Glomerular endothelial cell (primary cell): ENCODE results near the gene PGM5. TPM values are rescaled to one million over a fixed set of nuclear protein-coding genes. Genes with fewer than 3 reads are reported as not detected.
"Not testable (repeated sequence)": the region's sequence is repeated elsewhere in the genome, so short reads cannot be mapped to it uniquely, and the experiment has no call there.

ENCODE experiments used
- DNase-seq: peaks from one replicate; pipeline ENCODE4 v3.0.0-alpha.2; 2011; ENCODE audit warnings: low read depth, low spot score; ENCODE audit errors: extremely low read depth
- total RNA-seq: library from RNA; depleted of rRNA; stranded (reverse); fragments of >200 nt; gene quantifications from 2 replicates; pipeline ENCODE4 v1.2.3, GENCODE V29; 2015

PGM5 gene
- total RNA-seq, result 1.4 and 3.3 TPM in 2 replicates

DNA sequence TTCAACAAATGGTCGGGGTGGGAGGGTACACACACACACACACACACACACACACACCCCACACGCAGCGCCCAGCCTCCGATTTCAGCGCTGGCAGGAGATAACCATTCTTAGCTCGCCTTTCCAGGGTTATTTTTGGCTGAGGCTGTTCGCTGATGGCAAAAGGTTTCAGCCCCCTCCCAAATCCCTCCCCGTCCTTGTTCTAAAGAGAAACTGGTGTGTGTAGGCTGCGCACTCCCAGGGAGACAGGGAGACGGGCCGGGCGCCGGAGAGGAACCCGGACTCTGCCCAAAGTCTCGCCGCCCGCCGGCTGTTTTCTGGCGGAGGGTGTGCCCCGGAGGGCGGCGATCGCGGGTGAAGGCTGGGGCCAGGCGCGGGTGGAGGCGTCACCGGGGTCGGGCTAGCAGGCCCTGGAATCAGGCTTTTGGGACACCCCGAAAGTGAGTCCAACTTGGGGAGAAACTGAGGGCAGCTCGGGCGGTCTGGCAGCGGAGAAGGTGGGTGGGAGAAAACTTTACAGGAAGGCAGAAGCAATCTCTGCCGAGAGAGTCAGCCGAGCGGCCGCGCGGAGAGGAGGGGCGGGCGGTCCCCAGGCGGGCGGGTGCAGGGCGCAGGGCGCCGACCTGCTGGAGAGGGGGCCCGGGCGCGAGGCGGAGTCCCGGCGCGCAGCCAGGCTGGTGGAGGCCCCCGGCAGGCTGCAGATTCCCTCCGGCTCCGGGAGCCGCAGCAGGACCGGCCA, at the start of gene PGM5:
Gene PGM5 (plus strand): TSS at position 232 of the 739 bp plus-strand sequence. CDS start 517 bp downstream, outside the sequence.
- not testable (repeated sequence) for DNase-seq

DNA sequence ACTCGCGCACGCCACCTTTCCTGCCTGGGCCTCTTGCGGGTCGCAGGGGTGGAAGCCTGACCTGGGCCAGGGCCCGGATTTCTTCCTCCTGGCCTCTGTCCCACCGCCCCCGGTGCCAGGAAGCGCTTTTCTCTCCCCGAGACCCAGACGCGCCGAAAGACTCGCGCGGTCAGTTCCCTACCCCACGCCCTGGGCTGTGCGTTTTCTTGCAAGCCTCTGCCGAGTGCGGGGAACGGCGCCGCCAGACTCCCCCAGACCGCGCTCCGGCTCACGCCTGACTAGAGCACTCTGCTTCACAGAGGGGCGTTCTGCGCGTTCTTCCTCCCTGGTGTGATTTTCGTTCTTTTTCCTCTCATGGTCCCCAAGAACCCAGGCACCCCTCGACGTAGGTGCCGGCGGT, 49.3 kb upstream of the PGM5 start:
- DNase-seq, result not testable (repeated sequence)

DNA sequence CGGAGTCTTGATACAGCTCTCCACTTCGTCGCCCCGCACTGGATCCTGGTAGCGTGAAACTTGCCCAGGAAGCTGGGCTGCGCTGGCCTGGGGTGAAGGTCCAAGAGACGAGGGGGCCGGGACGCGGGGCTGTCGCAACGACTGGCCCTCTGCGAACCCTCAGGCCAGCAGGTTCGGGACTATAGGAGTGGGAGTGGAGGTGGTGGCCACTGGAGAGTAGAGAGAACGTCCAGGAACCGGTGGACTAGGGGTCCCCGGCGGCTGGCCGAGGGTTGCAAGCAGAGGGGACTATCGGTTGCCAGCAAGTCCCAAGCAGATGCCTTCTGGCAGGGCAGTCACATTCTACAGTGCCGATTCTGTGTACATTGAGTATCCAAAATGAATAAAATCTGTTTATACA, 48.8 kb upstream of the PGM5 start:
- DNase-seq, result not testable (repeated sequence)

DNA sequence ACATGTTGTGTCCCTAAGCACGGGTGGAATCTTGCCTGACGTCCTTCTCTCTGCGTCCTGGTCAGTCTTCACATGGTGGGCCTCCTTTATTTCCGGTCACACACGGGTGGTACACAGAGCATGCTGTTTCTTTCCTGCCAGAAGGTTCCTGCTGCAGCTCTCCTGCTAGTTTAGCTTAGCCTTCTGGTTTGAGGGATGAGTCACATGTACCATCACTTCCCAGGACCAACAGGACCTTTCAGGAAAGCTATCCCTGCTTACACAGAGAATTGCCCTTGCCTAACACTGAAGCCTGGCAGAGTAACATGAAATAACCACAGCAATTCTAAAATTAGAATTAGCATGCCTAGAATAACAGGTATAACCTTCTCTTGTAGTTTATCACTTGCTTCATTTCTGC, 45.2 kb upstream of the PGM5 start:
- not testable (repeated sequence) for DNase-seq

DNA sequence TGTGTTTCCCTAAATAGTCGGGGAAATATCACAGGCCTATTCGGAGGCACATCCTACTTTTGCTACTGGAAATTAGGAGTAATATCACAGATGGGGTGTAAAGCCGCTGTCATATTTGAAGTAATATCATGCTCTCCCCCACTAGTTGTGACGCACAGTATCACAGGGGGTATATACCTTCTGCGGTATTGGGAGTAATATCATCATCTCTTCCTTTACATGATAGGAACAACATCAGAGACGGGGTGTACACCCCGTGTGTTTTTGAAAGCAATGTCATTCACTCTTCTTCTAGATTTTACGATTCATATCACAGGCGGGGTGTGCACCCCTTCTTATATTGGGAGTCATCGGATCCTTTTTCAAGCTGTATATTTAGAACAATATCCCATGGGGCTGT, 38.2 kb upstream of the PGM5 start:
- not testable (repeated sequence) for DNase-seq

DNA sequence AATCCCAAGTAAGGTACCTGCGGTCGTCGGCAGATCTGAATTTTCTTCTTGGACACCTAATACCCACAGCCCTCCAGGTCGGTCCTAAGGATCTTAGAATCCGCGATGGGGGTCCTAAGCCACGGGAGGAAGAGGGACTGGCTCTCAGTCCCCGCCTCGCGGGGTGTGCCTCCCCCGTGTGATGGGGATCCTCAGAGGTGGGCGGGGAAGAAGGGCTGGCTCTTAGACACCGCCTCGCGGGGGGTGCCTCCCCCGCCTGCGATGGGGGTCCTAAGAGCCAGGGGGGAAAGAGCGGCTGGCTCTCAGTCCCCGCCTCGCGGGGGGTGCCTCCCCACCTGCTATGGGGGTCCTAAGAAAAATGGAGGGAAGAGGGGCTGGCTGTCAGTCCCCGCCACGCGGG, 32.7 kb upstream of the PGM5 start:
- not testable (repeated sequence) for DNase-seq

DNA sequence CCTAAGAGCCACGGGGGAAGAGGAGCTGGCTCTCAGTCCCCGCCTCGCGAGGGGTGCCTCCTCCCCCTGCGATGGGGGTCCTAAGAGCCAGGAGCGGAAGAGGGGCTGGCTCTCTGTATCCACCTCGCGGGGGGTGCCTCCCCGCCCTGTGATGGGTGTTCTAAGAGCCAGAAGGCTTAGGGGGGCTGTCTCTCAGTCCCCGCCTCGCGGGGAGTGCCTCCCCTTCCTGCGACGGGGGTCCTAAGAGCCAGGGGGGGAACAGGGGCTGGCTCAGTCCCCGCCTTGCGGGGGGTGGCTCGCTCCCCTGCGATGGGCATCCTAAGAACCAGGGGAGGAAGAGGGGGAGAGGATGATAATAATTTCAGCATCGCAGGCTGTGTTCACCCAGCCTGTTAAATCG, 31.9 kb upstream of the PGM5 start:
- DNase-seq, result not testable (repeated sequence)

DNA sequence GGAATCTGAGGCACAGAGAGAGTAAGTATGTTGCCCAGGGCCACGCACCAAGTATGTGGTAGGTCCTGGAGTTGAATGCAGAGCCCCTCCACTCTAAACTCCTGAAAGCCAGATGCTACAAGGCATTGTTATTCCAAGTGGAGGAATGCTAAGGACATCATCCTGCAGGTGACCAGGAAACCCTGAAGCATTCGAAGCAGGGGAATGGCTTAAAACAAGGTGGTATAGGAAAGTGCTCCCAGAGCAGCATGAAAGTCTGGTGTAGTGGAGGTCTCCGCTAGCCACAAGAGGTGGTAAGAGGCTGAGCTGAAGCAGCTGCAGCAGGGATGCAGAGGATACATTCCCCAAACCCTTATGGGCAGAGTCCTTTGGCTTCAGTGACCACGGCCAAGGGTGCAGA, 27.3 kb upstream of the PGM5 start:
- not testable (repeated sequence) for DNase-seq

DNA sequence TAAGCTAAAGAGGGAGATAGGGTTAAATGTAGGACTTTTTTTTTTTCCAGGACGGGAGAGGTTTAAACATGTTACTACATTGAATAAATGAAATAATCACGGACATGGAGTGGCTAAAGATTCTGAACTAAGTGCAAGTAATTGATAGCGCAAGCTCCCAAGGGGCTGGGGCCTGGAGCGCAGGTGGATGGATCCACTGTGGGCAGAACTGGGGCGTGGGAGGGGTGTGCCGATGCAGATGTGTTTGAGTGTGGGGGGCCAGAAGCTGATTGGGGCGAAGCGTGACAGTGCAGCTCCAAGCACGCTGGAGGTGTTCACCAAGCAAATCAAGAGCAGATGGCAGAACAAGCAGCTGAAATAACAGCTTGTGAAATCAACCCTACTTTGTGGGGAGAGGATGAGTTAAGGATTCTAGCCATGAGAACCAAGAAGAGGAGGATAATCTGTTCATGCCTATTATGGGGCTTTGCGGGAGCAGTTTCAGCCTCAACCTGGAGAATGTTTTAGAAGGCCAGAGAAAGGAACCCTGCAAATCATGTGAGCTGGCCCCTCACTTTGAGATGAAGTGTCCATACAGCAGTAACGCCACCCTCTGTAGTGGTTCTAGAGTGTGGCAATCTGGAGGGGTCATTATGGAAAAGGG, 25.8 kb upstream of the PGM5 start:
- not testable (repeated sequence) for DNase-seq

DNA sequence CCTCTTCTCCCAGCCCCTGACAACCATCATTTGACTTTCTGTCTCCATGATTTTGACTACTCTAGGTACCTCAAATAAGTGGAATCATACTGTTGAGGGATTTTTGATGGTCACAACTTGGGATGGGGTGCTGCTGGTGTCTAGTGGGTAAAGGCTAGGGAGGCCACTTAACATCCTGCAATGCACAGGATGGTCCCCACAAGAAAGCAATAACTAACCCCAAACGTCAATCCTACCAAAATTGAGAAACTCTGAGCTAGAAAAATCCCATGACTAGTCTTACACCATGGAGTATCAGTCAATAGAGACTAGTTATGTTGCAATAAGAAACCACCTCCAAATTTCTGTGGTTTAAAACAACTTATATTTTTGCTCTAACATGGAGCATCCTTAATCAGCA, 24.3 kb upstream of the PGM5 start:
- not testable (repeated sequence) for DNase-seq

DNA sequence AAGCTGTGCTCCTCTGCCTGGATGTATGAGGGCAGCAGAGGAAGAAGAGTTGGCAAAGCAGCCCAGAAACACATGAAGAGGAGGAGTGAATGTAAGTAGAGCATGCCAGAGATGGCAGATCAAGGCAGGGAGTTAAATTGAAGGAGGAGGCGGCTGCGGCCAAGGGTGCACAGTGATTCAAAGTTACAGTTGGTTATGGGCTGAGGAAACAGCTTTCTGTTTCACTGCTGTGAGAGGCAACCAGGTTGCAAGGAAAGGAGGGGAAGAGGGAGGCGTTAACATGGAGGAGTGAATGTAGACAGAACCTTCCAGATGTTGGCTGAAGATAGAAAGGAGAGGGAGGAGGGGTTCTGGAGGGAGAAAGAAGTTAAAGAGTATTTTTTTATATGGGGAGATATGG, 20.5 kb upstream of the PGM5 start:
- DNase-seq, result not testable (repeated sequence)

DNA sequence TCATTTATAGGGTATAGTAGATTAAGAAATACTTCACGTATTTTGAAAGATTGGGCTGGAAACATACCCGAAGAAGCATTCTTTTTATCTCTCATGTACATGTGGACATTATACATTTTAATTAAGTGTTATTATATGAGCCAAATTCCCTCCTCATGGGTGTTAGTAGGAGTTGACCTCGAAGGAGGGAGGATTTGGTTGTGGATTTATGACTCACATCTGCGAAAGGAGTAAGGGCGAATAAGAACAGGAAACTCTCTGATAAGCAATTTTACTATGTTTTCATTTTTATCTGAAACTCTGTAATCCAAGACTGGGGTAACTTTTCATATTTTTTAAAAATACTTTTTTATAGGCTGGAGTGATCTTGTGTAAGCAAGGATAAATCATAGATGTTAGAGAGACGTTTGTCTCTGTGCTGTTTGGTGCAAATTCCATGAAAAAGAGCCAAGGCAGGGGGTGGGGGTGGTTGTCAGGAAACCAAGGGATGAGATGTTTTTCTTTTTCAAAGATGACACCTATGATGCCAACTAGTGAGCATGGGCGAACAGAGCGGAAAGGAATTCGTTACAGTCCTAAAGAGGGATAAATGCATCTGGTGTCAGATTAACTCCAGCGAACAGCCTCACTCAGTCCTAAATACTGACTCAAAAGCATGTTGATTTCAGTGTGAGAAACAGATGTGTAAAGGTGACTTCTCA, 19.6 kb upstream of the PGM5 start:
- not testable (repeated sequence) for DNase-seq

DNA sequence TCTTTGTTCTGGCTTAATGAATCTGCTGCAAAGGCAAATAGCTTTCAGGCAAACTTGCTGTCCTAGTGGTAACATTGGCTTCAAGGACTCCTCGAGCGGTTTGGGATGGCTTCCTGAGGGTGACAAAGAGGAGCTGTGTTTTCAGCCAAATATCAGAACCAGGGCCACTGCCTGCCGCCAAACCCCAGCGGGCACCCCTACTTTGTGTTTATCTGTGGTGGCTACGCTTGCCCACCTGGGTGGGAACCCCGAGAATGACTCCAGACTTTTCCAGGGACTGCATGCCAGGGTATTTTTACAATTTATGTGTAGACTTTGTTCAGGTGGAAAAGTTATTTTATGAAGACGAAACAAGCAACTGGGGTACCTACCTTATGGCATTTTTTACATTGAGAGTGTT, 18.4 kb upstream of the PGM5 start:
- DNase-seq, result not testable (repeated sequence)

DNA sequence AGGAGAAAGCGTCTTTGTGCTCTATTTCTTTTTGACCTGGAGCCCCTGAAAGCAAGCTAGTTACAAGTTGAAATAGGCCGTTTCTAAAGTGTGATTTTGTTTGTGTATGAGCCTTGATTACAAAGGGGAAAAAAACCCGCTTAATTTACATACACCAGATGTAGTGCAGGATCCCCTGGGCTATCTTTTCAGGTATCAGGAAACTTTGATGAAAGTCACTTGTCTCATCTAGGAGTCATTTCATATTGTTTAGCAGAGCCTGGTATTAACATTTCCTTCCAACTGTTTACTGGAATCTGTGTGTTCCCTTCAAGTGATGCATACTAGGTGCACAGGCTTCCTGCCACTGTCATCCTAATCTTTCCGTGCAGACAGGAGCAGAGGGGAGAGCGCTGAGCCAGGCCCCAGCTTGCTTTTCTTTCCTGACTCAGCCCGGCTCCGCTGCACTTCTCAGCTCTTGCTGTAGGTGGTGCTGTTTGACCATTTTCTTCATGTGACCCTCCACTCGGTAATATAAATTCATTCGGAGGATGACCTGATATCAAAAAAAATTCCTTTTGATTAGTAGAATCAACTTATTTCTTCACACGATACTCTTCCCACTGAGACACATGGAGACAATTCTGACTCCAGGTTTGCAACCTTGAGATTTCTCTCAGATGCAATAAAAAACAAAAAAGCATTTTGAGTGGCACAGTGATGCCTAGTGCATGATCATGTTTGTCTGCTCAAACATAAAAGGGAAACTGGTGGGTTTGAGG, 14.0 kb upstream of the PGM5 start:
- DNase-seq, result not testable (repeated sequence)

DNA sequence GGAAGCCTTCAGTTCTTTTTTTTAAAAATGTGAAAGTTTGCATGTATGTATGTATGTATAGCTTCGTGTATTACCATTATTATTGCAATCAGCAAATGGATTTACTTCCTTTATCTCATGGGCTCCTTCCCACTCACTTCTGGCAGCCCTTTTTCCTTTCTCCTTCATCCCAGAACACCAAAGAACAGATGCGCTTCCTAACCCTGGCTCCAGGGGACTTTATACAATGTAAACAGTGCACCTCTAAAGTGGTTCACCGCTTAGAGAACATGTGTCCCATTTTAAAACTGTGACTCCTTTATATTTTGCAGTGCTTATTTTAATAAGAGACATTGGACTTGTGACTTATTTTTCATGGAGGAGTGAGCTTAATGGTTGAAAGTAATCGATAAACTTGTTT, 13.2 kb upstream of the PGM5 start:
- DNase-seq, result not testable (repeated sequence)

DNA sequence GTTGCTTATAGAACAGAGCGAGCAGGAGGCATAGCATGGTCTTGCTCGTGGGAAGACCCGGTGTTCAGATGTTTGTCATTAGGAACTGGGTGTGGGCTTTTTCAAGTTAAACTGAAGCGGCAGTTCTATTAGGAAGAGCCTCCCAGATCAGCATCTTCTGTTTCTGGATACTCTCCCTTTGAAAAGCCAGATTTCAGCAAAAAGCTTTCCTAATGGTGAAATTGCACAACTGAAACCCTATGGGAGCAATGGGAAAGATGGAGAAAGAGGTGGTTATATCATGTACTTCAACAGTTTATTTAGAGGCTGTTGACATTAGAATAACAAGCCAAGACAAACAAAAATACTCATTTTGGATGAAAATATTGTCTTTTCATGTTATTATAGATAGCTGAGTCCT, 12.4 kb upstream of the PGM5 start:
- not testable (repeated sequence) for DNase-seq

DNA sequence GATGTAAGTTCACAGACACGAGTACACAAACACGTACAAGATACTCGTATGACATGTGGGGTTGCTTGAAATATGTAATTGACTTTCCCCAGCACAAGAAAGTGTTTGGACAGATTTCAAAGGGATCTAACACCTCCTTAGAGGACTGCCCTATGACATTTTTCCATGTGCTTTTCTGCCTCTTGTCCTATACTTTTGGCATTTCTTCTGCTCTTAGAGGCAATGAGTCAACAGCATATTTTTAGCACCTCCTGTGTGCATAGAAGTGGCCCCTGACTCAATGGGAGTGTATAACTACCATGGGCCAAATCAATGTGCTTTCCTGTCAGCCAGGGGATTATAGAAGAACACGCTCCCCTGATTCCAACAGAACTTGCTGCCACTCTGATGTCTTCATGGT, 4.7 kb upstream of the PGM5 start:
- not testable (repeated sequence) for DNase-seq

DNA sequence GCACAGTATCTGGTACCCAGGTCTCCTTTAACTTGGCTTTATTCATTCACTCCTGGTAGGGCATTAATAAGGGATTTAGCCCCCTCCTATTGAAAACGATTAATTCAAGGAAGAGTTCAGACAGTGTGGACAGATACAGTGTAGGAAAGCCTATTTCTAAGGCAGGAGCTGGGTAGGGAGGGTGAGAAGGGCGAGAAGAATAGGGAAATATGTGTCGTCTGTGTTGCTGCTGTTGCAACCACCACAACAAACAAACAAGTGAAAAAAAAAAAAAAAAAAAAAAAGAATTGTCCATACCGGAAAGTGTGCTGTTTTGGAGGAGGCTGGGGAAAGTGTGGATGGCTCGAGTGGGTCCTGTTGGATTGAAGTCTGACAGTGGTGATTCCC, 425 bp upstream of the PGM5 start:
- not testable (repeated sequence) for DNase-seq

DNA sequence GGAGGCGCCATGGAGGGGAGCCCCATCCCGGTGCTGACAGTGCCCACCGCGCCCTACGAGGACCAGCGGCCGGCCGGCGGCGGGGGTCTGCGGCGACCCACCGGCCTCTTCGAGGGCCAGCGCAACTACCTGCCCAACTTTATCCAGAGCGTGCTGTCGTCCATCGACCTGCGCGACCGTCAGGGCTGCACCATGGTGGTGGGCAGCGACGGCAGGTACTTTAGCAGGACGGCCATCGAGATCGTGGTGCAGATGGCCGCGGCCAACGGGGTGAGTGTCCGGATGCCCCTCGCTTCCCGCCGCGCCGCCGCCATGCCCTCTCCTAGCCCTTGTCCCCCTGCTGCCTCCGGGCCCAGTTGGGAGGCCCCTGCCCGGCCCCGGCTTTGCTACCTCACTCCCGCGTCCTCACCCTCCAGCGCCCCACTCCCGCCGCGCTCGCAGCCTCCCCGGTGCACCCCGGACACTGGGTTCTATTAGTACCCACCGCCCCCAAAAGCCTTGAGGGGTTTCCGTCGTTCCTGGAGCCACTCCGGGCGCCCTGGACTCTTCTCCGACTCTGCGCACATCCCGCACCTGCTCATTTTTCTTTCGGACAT, 806 bp downstream of the PGM5 start:
- not testable (repeated sequence) for DNase-seq

DNA sequence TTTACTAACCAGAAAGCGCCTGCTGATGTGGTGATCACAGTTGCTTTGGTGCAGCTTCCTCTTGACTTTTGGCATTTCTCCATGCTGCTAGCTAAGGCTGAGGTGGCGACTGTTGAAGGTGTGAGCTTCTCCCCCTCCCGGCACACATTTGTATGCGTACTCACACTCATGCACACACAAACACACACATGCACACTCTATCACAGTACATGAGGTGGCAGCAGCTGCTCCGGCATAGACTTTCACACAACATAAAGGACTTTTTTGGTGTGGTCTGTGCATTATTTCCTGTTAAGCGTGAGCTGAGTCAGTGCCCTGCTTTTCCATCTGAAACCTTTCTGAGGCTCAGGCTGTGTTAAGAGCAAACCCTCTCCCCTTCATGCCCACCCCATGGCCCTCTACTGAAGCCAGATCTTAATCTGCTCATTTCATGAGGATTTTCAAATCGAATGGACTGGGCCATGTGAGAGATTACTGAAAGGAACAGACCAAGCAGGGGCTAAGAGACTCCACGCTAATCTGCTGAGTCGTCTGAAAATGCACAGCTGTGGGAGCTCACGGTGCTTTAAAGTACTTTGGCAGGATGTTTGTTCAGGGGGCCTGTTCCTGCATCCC, 10.6 kb downstream of the PGM5 start:
- DNase-seq, result not testable (repeated sequence)
